ENCODE data around the gene MGAT4A.

GRCh38 chr2:98704499-98705332, 26.2 kb downstream of the MGAT4A start:
- TF ChIP-seq CTCF (IDR thresholded peaks at IDR 0.05; ENCODE audit: low read length) (no peak), EZH2phosphoT487 (IDR thresholded peaks at IDR 0.05; ENCODE audit: low read length) (no peak)

Measured in MM.1S (cell line).